GM10266 (cell line): ENCODE measurements around the gene ST6GAL1.

Experiments used
- DNase-seq: peaks from one replicate; pipeline ENCODE4 v3.0.0; 2012; ENCODE audit errors: extremely low spot score
- TF ChIP-seq, protein P1 (sequence below): IDR thresholded peaks from 2 replicates; pipeline ENCODE4 v1.5.1; 2012; ENCODE audit warnings: mild to moderate bottlenecking, low read depth; ENCODE audit not compliant: control insufficient read depth, insufficient read depth; ENCODE audit errors: missing control alignments

ST6GAL1 gene

DNA sequence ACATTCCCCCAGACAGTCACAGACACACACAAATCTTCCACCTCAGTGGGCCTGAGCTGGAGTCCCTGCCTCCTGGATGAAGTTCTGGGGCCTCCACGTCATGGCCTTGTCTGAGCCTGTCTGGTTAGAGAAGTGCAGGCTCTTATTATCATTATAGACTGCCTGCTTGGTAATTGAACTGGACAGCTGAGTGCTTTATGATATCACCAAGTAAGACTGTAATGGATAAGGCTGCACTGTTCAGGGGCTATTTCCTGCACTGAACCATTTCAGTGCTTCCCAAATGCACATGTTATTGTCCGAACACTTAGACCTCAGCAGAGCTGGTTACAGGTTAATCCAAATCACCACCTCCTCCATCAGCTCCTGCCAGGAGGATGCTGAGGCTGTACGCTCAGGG is 8.7 kb upstream of the ST6GAL1 start:
- no peak for DNase-seq
- TF ChIP-seq, protein P1, sequence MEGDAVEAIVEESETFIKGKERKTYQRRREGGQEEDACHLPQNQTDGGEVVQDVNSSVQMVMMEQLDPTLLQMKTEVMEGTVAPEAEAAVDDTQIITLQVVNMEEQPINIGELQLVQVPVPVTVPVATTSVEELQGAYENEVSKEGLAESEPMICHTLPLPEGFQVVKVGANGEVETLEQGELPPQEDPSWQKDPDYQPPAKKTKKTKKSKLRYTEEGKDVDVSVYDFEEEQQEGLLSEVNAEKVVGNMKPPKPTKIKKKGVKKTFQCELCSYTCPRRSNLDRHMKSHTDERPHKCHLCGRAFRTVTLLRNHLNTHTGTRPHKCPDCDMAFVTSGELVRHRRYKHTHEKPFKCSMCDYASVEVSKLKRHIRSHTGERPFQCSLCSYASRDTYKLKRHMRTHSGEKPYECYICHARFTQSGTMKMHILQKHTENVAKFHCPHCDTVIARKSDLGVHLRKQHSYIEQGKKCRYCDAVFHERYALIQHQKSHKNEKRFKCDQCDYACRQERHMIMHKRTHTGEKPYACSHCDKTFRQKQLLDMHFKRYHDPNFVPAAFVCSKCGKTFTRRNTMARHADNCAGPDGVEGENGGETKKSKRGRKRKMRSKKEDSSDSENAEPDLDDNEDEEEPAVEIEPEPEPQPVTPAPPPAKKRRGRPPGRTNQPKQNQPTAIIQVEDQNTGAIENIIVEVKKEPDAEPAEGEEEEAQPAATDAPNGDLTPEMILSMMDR = no peak

DNA sequence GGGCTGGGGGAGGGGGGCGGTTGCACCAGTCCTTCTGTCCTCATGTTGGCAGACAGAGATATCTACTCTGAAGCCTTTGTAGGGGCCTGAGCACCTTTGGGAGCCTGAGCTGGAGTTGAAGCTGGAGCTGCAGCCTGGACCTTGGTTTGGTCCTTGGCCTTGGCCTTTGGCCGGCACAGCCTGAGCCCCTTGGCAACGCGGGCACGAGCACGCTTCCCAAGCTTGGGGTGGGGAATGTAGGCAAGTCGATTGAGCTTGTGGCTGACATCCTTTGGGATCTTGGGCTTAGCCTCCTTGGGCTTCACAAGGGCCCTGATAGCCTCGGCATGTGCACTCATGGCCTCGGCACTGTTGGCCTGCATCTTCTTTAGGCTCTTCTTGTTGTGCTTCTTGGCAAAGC is 8.1 kb upstream of the ST6GAL1 start:
- no peak for DNase-seq
- TF ChIP-seq, protein P1 = no peak

DNA sequence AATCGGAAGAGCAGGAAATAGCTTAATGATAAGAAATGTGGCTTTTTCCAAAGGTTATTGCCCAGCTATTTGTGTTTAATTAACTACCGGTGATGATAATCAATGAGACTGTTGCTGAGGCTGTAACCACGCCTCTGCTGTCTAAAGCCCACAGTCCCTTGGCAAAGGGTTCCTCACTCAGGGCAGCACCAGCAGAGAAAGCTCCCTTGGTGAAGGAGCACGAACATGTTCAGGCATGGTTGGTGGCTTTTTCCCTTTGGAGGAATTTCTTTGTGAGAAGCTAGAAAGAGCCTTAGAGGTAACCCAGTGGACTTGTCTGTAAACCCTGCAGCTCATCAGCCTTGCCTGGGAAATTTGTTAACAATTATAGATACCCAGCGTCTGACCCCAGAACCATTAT is 7.5 kb upstream of the ST6GAL1 start:
- no peak for DNase-seq
- TF ChIP-seq, protein P1 = no peak

DNA sequence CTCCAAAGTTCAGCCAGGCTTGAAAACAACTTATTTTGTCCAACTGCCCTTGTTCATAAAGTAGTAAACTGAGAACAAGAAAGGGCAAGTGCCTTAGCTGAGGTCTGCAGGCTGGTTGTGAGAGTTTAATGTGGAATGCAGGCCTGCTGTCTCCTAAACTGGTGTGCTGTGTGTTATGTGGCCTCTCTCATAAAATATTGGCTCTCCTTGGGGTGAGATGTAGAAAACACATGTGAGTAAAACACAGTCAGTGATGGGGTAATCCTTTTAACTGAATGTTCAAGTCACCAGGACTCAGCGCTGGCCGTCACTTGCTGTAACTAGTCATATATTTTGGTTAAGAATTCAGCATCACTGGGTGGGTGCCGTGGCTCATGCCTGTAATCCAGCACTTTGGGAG is 7.1 kb upstream of the ST6GAL1 start:
- no peak for DNase-seq
- TF ChIP-seq, protein P1 = no peak

DNA sequence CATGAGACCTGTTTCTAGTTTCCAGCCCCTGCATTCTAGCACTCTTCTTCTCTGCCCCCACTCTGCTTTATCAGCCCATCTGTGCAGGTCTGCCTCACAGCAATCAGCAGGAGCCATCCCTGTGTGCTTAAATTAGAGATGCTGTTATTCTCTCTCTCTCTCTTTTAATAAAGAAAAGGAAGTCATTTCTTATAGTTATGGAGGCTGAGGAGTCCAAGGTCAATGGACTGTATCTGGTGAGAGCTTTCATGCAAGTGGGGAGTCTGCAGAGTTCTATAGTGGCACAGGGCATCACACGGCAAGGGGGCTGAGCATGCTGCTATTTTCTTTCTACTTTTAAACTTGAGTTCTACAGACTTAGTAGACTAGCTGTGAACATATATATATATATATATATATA is 4.5 kb upstream of the ST6GAL1 start:
- no peak for DNase-seq

DNA sequence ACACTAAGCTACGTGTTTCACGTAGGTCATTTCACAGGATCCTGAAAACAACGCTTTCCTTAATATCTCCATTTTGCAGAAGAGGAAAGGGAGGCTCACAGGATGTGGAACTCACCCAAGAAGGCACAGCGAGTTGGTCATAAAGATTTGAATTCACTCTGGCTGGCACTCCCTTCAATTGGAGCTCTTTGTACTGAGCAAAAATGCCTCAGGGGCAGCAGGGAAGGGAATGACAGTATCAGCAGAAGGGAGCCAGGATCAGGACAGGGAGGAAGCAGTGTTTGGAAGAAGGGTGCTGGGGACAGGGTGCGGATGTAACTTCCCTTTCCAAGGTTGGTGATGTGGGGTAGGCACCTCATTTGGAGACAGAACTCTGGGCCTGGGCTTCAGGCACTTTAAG is 1.1 kb upstream of the ST6GAL1 start:
- DNase-seq = no peak

More for the DNA sequence above, 4.5 kb upstream of the ST6GAL1 start:
- TF ChIP-seq, protein P1 = no peak

DNA sequence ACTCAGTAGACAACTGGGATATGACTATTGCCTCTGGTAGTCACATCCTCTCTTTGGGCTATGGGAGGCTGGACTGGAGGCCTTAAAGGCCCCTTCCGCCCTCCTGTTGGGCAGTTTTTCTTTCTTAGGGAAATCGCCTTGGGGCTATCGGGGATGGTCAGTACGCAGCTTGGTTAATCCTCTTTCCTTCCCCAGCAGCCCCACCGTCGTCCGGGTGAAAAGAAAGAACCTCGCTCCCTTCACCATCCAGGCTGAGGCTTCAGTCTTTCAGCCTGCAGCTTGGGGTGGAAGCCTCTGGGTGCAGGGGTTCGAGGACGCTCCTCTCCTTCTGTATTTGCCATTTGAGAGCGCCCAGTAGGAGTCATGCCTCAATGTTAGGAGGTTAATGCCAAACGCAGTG is 641 bp upstream of the ST6GAL1 start:
- no peak for DNase-seq
- TF ChIP-seq, protein P1 = no peak

More for the DNA sequence above, 1.1 kb upstream of the ST6GAL1 start:
- TF ChIP-seq, protein P1 = no peak
